Dendritic cell treated with granulocyte-macrophage colony-stimulating factor and Interleukin-4, amounts not matched to agents 40 ng/mL and 50 ng/mL, for 4 days (primary cell): ENCODE results near the gene GGTLC2.
"Not testable (repeated sequence)": the region's sequence is repeated elsewhere in the genome, so short reads cannot be mapped to it uniquely, and the experiment has no call there.

Experiments used
- H3K27ac Mint-ChIP-seq: one replicate; pipeline ENCODE4 v1.8.0; 2022; ENCODE audit warnings: mild to moderate bottlenecking, mixed read lengths
- H3K27me3 Mint-ChIP-seq: one replicate; pipeline ENCODE4 v1.8.0; 2022; ENCODE audit warnings: mild to moderate bottlenecking, mixed read lengths
- H3K36me3 Mint-ChIP-seq: one replicate; pipeline ENCODE4 v1.8.0; 2022; ENCODE audit warnings: low read depth, mixed read lengths
- H3K4me1 Mint-ChIP-seq: one replicate; pipeline ENCODE4 v1.8.0; 2022; ENCODE audit warnings: low read depth, mixed read lengths
- H3K4me3 Mint-ChIP-seq: one replicate; pipeline ENCODE4 v1.8.0; 2022; ENCODE audit warnings: mild to moderate bottlenecking, moderate library complexity, mixed read lengths
- H3K9me3 Mint-ChIP-seq: one replicate; pipeline ENCODE4 v1.8.0; 2022; ENCODE audit warnings: mixed read lengths
- intact Hi-C: fragments of 100-400 bp; cut with micrococcal nuclease; formaldehyde crosslinking; loops from one replicate; pipeline ENCODE4 v1.15.0; 2022

GGTLC2 gene

DNA sequence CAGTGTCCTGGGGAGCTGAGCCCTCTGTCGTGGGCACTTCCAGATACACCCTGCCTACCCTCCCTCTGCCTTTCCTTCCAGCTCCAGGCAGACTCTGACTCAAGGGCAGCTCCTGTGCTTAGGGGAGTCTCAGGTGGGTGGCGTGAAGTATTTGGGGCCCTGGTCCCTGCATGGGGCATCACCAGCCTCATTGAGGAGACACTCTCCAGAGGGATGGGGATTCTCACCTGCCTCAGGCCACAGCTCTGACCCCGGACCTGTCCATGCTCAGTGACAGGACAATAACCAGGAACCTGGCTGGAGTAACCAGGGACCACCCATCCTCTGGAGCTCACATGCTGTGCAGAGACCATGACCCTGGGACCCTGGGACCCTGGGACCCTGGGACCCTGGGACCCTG is 41.2 kb downstream of the GGTLC2 start:
- Mint-ChIP-seq H3K9me3 (no peaks in the 10 kb centered on the region), H3K27me3 (no peaks in the 10 kb centered on the region), H3K4me1 (peaks cover 16% of the 10 kb centered on the region), H3K36me3 (no peaks in the 10 kb centered on the region), H3K4me3 (no peak overlapping the region), H3K27ac (no peak overlapping the region)
- intact Hi-C loops = no loop called here

DNA sequence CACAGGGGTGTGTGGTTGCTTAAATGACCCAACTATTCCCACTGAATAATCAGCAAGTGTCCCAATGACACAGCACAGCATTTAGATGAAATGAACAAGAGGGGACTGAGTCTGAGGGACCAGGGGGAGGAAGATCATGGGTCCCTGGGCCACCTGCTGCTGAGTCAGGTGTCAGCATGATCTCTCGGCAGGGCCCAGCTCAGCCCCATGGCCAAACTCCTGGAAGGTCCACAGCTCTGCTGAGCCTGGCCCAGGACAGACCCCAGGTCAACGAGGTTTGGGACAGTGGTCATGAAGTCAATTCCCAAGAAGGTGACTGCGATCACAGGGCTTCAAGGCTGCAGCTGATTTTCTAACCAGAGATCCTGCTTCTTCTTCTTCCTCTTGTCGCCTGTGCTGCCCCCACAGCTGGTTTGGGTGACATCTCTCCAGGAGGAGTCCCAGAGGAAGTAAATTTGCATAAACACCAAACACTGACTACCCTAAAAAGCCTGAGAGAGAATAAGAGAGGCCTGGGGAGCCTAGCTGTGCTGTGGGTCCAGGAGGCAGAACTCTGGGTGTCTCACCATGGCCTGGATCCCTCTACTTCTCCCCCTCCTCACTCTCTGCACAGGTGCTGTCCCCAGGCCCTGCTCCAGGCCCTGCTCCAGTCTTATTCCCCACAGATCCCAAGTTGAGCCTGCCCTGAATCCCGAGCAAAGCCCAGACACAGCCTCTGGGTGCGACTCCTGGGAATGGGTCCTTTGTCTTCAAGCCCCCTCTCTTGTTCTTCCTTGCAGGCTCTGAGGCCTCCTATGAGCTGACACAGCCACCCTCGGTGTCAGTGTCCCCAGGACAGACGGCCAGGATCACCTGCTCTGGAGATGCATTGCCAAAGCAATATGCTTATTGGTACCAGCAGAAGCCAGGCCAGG is 42.0 kb downstream of the GGTLC2 start:
- peaks cover 17% of the 10 kb centered on the region for H3K4me1 Mint-ChIP-seq
- H3K9me3 Mint-ChIP-seq, intact Hi-C loops, H3K36me3 Mint-ChIP-seq, H3K27me3 Mint-ChIP-seq, H3K4me3 Mint-ChIP-seq, H3K27ac Mint-ChIP-seq: not testable (repeated sequence)

DNA sequence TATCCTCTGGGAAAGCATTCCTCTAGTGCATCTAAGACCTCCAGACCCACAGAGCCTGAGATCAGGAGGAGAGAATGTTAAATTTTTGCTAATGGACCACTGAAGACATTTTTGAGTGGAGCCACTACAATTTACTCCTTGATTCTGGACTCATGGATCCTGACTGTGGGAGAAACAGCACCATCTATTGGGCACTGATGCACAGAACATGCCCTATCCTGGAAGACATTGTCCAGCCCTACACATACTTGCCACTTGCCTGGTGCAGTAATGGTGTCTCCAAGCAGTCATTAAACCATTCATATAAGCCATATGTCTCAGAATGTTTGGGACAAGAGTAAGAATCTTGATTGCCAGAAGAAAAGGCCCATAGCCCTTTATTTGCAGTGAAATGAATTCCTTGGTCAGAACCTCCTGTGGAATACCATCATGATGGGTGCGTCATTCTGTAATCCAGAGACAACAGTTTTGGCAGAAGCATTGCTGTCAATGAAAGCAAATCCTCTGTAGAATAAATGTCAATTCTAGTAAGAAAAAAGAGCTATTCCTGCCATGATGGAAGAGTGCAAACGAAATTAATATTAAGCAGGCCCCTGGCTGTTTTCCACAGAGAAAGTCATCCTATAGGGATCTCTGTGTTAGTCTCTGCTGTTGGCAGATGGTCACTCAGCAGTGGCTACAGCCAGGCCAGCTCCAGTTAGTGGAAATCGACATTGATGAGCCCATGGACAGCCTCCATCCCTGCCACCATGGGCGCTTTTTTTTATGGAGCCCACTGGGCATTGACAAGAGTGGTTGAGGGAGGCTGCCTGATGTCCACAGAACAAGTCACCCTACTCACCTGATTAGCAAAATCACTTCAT is 43.5 kb downstream of the GGTLC2 start:
- Mint-ChIP-seq H3K27me3 (no peaks in the 10 kb centered on the region), H3K4me1 (peaks cover 22% of the 10 kb centered on the region), H3K9me3 (no peaks in the 10 kb centered on the region), H3K36me3 (no peaks in the 10 kb centered on the region), H3K27ac (no peak overlapping the region), H3K4me3 (no peak overlapping the region)
- intact Hi-C loops = no loop called here

DNA sequence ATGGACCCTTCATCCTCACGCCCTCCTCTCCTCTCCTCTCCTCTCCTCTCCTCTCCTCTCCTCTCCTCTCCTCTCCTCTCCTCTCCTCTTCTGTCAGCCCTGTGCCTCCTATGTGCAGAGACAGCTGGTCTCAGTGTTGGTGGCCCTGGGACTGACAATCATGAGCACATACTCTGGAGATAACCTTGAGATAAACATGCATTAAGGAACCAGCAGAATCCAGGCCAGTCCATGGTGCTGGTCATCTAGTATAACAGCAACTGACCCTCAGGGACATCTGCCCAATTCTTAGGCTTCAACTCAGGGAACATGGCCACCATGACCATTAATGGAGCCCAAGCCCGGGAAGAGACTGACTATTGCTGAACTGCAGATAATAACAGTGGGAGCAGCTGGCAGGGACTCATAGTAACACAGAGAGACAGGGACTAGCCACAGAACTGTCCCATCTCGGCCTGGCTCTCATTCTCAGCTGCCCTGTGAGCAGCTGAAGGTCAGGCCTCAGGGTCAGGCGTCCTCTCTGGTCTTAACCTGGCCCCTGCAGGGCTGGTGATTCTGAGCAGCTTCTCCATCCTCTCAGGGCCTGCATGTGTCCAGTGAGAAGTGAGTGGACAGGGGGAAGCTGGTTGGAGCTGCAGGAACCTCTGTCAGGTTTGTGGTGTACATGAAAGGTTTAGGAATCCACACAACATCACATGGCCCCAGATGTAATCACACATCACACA is 45.4 kb downstream of the GGTLC2 start:
- no peak overlapping the region for H3K4me3 Mint-ChIP-seq
- no peaks in the 10 kb centered on the region for H3K36me3 Mint-ChIP-seq
- no peaks in the 10 kb centered on the region for H3K9me3 Mint-ChIP-seq
- intact Hi-C loops = loop anchor here (10.0 kb wide), 1 partner anchor 55 kb away; no protein-coding TSS in a partner anchor
- H3K27me3 Mint-ChIP-seq = no peaks in the 10 kb centered on the region
- H3K4me1 Mint-ChIP-seq = peaks cover 30% of the 10 kb centered on the region
- no peak overlapping the region for H3K27ac Mint-ChIP-seq

DNA sequence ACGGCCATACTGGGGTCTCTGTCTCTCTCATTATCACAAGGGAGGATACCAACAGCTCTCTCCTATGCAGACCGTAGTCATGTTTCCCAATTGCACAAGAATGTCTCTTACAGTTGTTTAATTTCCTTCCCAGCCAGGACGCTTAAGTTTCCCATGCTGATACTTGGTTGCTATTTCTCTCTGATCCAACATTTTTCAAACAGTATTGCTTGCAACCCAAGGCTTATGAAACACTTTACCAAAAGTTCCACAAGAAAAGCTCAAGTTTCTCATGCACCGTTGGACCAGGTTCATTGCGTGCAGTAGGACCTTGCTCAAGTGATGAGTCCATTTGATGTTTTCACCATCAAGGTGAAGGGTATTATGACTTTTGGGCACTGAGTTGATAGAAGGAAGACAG is 46.6 kb downstream of the GGTLC2 start:
- H3K4me1 Mint-ChIP-seq = peaks cover 30% of the 10 kb centered on the region
- H3K27me3 Mint-ChIP-seq = no peaks in the 10 kb centered on the region
- no peaks in the 10 kb centered on the region for H3K36me3 Mint-ChIP-seq
- no peak overlapping the region for H3K4me3 Mint-ChIP-seq
- H3K27ac Mint-ChIP-seq = no peak overlapping the region
- H3K9me3 Mint-ChIP-seq = no peaks in the 10 kb centered on the region
- intact Hi-C loops = loop anchor here (10.0 kb wide), 1 partner anchor 54 kb away; no protein-coding TSS in a partner anchor

DNA sequence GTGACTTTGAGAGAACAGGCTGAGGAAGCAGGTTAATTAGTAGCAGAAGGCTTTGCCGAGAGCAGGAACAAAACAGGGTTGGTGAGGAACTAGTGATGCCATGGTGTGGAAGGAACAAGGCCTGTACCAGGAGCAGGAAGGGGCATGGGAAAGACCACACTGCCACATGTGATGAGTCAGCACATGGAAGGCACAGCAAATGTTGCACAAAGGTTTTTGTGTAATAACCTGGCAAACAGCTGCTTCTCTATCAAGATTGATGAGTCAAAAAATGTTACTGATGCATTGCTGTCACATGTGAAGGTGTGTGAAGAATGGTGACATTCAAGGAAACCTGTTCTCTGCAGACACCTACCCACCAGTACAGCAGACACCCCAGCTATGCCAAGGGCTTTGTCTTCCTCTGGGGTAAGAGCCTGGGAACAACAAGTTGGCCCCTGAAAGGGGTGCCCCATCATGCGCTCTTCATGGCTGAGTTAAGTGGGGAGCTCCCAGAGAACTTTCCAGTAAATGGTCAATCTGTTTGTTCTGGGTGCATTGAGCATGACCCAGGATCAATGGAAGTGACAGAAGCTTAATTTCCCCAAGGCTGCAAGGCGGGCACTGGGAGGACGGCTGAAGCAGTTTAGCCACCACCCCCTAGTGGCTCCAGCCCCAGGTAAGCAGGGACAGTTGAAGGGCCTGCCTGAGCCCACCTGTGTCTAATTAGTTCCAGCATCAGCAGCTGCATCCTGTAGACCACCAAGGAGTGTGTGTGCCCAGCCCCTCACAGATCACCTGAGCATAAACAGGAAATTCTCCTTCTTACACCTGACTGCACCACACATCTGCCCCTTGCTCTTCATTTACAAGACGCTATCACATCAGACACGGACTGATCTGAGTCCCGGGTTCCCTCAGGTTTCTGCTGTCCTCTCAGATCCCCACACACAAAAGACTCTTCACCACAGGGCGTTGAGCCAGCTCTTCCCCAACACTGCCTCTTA is 47.6 kb downstream of the GGTLC2 start:
- no peak overlapping the region for H3K27ac Mint-ChIP-seq
- intact Hi-C loops = loop anchor here (10.0 kb wide), 1 partner anchor 53 kb away; no protein-coding TSS in a partner anchor

DNA sequence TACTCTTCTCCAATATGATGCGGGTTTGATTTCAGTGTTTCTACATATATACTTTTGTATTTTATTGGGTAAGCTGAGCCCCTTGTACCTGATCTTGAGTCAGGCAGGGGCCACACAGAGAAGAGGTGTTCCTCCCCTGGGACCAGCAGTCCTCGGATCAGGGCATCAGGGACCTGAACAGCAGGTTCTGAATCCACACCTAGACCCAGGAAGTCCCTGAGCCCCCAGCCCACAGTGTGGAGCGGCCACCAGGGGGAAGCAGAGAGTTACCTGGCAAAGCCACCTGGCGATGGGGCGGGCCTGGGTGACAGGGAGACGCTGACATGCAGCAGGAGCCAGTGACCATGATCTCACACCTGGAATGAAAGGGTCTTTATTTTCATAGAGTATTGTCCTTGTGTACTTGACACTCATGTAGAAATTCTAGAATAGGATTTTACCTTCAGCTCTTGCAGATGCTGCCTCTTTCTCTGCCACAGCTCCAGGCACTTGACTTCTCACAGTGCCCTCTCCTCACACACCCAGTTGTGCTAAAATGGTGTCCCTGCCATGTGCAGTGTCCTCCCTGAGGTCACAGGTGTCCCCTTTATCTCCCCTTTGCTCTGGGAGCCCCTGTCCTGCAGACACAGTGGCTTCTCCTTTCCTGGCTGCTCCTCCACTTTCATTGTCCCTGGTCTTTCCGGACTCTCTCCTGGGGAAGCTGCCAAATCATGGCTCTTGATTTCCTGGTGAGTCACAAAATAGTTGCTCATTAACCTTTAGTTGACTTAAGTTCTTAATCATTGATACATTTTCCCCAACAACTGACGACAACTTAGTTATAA is 48.5 kb downstream of the GGTLC2 start:
- Mint-ChIP-seq H3K36me3 (no peaks in the 10 kb centered on the region), H3K27ac (no peak overlapping the region), H3K27me3 (no peaks in the 10 kb centered on the region), H3K4me3 (no peak overlapping the region), H3K4me1 (peaks cover 17% of the 10 kb centered on the region), H3K9me3 (no peaks in the 10 kb centered on the region)
- intact Hi-C loops = loop anchor here (10.0 kb wide), 1 partner anchor 52 kb away; no protein-coding TSS in a partner anchor

More for the DNA sequence above, 47.6 kb downstream of the GGTLC2 start:
- Mint-ChIP-seq H3K9me3 (no peaks in the 10 kb centered on the region), H3K36me3 (no peaks in the 10 kb centered on the region), H3K4me3 (no peak overlapping the region), H3K4me1 (peaks cover 20% of the 10 kb centered on the region), H3K27me3 (no peaks in the 10 kb centered on the region)

DNA sequence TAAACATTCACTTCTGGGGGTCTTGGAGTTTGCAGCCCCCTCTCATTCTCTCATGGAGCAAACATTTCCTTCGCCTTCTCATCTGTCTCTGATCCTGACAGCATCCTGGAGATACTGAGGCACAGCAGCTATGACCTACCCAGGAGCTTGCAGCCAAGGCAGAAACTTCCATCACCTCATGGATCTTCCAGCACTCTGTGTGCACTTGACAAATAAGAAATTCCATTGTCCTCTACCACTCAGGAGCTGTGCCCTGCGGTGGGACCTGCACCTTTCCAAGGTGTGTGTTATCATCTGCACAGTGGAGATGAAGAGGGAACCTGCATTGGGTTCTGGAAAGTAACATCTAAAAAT is 49.1 kb downstream of the GGTLC2 start:
- Mint-ChIP-seq H3K27me3 (no peaks in the 10 kb centered on the region), H3K36me3 (no peaks in the 10 kb centered on the region), H3K27ac (no peak overlapping the region), H3K4me3 (no peak overlapping the region), H3K9me3 (no peaks in the 10 kb centered on the region), H3K4me1 (peaks cover 23% of the 10 kb centered on the region)
- intact Hi-C loops = loop anchor here (10.0 kb wide), 1 partner anchor 51 kb away; no protein-coding TSS in a partner anchor

DNA sequence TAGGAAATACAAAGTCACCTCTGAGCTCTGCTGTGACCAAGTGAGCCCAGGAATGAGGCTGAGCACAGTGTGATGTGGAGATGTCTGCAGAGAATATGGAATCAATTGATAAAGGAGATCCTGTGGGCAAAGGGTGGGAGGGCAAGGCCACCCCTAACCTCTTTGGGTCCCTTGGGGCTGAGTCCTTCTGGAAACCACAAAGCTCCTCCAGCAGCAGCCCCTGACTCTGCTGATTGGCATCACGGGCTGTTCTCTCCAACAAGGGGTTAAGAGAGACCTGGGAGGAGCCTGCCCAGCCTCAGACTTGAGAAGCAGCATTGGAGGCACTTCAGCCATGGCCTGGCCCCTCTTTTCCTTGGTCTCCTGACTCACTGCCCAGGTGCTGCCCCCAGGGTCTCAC is 49.7 kb downstream of the GGTLC2 start:
- no peaks in the 10 kb centered on the region for H3K9me3 Mint-ChIP-seq
- no peaks in the 10 kb centered on the region for H3K27me3 Mint-ChIP-seq
- intact Hi-C loops = loop anchor here (10.0 kb wide), 1 partner anchor 51 kb away; no protein-coding TSS in a partner anchor
- H3K27ac Mint-ChIP-seq = no peak overlapping the region
- peaks cover 25% of the 10 kb centered on the region for H3K4me1 Mint-ChIP-seq
- no peaks in the 10 kb centered on the region for H3K36me3 Mint-ChIP-seq
- no peak overlapping the region for H3K4me3 Mint-ChIP-seq

DNA sequence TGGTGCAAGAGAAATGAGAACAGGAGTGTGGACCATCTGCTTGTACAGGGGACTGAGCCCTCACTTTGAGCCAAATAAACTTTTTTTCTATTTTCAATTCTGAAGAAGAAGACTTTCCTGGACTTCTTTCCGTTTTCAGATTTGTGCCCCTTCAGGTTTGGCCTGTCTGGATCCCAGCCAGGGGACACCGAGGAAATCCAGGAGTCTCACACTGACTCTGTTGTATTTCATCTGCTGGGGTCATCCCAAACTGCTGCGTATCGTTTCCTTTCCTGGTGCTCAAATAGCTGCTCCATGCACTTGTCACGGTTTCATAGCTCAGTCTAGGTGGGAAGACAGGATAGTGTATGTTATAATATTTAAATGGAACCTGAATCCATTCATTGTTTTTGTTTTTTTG is 51.7 kb downstream of the GGTLC2 start:
- no peak overlapping the region for H3K4me3 Mint-ChIP-seq
- H3K27ac Mint-ChIP-seq = no peak overlapping the region
- intact Hi-C loops = loop anchor here (10.0 kb wide), 1 partner anchor 49 kb away; no protein-coding TSS in a partner anchor
- no peaks in the 10 kb centered on the region for H3K36me3 Mint-ChIP-seq
- H3K9me3 Mint-ChIP-seq = no peaks in the 10 kb centered on the region
- peaks cover 3% of the 10 kb centered on the region for H3K27me3 Mint-ChIP-seq
- H3K4me1 Mint-ChIP-seq = peaks cover 25% of the 10 kb centered on the region
